Activated T-helper 17 cell treated with anti-CD3 and anti-CD28 coated beads, Interleukin-2, amount 50 U/mL, for 72 hours (primary cell): Measurements from ENCODE around the gene CD209. TPM values are rescaled to one million over a fixed set of nuclear protein-coding genes. Genes with fewer than 3 reads are reported as not detected.

Experiments used
- ATAC-seq: fragments of 150-1000 bp; cut with Tn5 transposase; replicated peaks from 2 replicates; pipeline ENCODE4 v1.10.0; 2021; ENCODE audit warnings: mild to moderate bottlenecking, moderate library complexity
- H3K27ac Mint-ChIP-seq: one replicate; pipeline ENCODE4 v1.8.0; 2022; ENCODE audit warnings: mixed read lengths
- H3K27me3 Mint-ChIP-seq: one replicate; pipeline ENCODE4 v1.8.0; 2022; ENCODE audit warnings: mixed read lengths
- H3K36me3 Mint-ChIP-seq: one replicate; pipeline ENCODE4 v1.8.0; 2022; ENCODE audit warnings: low read depth, mild to moderate bottlenecking, mixed read lengths
- H3K4me1 Mint-ChIP-seq: one replicate; pipeline ENCODE4 v1.8.0; 2022; ENCODE audit warnings: mixed read lengths
- H3K4me3 Mint-ChIP-seq: one replicate; pipeline ENCODE4 v1.8.0; 2022; ENCODE audit warnings: mild to moderate bottlenecking, mixed read lengths
- H3K9me3 Mint-ChIP-seq: one replicate; pipeline ENCODE4 v1.8.0; 2022; ENCODE audit warnings: mixed read lengths
- total RNA-seq, 2 donors: library from RNA; stranded (reverse); gene quantifications; one replicate each; pipeline ENCODE4 v1.2.3, GENCODE V29; 2022

CD209 gene
- total RNA-seq, 2 donors from 2014 or later: not detected

DNA sequence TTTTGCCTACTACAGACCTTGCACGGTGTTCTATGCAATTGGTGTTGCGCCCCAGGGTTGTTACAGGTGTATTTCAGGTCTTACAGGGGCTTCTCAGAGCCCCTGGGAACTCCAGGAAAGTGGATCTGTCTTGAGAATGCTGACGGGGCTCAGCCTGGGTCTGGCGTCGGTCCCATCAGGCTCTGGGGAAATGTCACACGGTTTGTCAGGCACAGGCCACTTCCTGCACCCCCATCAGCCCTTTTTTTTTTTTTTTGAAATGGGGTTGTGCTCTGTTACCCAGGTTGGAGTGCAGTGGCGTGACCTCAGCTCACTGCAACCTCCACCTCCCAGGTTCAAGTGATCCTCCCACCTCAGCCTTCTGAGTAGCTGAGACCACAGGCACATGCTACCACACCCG, 28.7 kb downstream of the CD209 start:
- H3K4me1 Mint-ChIP-seq: no peaks in the 10 kb centered on the region
- H3K36me3 Mint-ChIP-seq: no peaks in the 10 kb centered on the region
- ATAC-seq: no peak

DNA sequence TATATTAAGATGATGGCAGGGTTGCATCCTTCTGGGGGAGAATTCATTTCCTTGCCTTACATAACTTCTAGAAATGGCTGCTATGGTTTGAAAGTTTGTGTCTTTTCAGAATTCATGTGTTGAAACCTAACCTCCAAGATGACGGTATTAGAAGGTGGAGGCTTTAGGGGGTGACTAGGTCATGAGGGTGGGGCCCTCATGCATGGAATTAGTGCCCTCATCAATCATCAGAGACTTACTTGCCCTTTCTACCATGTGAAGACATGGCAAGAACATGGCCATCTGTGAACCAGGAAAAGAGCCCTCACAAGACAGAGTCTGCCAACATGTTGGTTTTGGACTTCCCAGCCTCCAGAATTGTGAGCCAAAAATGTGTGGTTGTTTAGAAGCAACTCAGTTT, 30.6 kb downstream of the CD209 start:
- Mint-ChIP-seq H3K9me3 (no peaks in the 10 kb centered on the region), H3K4me3 (no peak overlapping the region), H3K4me1 (no peaks in the 10 kb centered on the region), H3K36me3 (no peaks in the 10 kb centered on the region), H3K27ac (no peak overlapping the region), H3K27me3 (no peaks in the 10 kb centered on the region)
- no peak for ATAC-seq

More for the DNA sequence above, 28.7 kb downstream of the CD209 start:
- H3K4me3 Mint-ChIP-seq: no peak overlapping the region
- no peaks in the 10 kb centered on the region for H3K9me3 Mint-ChIP-seq
- no peaks in the 10 kb centered on the region for H3K27me3 Mint-ChIP-seq
- no peak overlapping the region for H3K27ac Mint-ChIP-seq

DNA sequence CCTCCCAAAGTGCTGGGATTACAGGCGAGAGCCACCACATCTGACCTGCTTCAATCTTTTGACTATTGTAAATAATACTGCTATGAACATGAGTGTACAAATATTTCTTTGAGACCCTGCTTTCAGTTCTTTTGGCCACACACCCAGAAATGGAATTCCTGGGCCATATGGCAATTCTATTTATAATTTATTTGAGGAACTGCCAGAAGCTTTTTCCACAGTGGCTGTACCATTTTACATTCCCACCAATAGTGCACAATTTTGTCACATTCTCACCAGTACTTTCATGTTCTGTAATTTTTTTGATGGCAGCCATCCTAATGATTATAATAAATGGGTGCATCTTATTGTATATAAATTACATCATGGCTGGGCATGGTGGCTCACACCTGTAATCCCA, 31.7 kb downstream of the CD209 start:
- Mint-ChIP-seq H3K36me3 (no peaks in the 10 kb centered on the region), H3K9me3 (no peaks in the 10 kb centered on the region), H3K4me1 (no peaks in the 10 kb centered on the region), H3K4me3 (no peak overlapping the region), H3K27me3 (no peaks in the 10 kb centered on the region), H3K27ac (no peak overlapping the region)
- ATAC-seq: no peak

DNA sequence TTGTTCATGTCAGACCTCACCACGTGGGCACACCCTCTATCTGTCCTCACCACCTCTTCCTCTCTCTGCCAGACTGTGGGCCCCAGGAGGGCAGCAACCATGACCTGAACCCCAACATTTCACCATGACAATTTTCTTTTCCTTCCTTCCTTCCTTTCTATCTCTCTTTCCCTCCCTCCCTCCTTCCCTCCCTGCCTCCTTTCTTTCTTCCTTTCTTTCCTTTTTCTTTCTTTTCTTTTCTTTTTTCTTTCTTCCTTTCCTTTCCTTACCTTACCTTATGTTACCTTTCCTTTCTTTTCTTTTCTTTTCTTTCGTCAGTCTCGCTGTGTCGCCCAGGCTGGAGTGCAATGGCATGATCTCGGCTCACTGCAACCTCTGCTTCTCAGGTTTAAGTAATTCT, 36.7 kb downstream of the CD209 start:
- no peak overlapping the region for H3K27ac Mint-ChIP-seq
- no peak overlapping the region for H3K4me3 Mint-ChIP-seq
- no peaks in the 10 kb centered on the region for H3K36me3 Mint-ChIP-seq
- ATAC-seq: no peak
- H3K4me1 Mint-ChIP-seq: peaks cover 15% of the 10 kb centered on the region
- no peaks in the 10 kb centered on the region for H3K9me3 Mint-ChIP-seq
- H3K27me3 Mint-ChIP-seq: no peaks in the 10 kb centered on the region

DNA sequence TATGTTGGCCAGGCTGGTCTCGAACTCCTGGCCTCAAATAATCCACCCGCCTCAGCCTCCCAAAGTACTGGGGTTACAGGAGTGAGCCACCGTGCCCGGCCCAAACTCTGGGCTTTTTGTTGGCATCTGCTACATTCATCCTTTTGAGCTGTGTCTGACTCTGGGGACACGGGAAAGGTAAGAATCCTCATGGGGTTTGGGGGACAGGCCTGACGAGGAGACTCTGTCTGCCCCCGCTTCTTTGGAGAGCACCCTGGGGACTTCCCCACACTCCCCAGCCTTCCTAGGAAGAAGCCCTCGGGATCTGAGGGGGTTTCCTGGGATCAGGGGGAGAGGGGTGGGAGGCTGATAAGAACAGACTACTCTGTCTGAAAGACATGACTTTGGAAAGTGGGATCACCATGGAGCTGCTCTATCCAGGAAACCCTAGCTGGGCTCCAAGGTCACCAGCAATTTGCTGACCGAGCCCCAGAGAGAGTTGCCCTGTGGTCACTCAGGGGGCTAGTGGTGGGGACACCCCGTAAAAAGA, 37.3 kb downstream of the CD209 start:
- Mint-ChIP-seq H3K27ac (no peak overlapping the region), H3K4me3 (no peak overlapping the region), H3K36me3 (no peaks in the 10 kb centered on the region), H3K9me3 (no peaks in the 10 kb centered on the region), H3K4me1 (peaks cover 17% of the 10 kb centered on the region), H3K27me3 (no peaks in the 10 kb centered on the region)
- ATAC-seq: no peak

DNA sequence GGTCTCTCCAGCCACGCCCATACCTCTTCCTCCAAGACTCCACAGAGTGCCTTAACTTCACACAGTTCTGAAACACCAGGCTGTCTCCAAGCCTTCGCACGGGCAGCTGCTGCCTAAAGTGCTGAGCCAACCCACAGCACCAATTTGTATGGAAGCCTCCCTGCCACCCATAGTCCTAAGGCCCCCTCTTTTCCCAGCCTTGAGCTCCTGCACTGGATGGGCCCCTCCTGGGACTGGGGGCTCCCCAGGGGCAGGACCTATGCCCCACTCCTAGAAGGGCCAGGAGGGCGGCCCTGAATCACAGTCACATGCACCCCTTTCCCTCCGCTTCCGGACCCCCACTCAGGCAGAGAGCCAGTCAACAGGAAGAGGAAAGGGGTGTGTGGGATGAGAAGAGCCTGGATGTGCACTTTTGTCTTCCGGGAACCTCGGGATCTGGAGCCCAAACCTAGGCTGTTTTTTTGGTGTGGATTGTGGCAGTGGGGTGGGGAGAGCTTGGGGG, 40.3 kb downstream of the CD209 start:
- H3K36me3 Mint-ChIP-seq: no peaks in the 10 kb centered on the region
- H3K27me3 Mint-ChIP-seq: no peaks in the 10 kb centered on the region
- no peaks in the 10 kb centered on the region for H3K9me3 Mint-ChIP-seq
- peak overlapping the region; percentile 71 for H3K27ac Mint-ChIP-seq
- peaks cover 17% of the 10 kb centered on the region for H3K4me1 Mint-ChIP-seq
- ATAC-seq: no peak
- peak overlapping the region; percentile 56 for H3K4me3 Mint-ChIP-seq

DNA sequence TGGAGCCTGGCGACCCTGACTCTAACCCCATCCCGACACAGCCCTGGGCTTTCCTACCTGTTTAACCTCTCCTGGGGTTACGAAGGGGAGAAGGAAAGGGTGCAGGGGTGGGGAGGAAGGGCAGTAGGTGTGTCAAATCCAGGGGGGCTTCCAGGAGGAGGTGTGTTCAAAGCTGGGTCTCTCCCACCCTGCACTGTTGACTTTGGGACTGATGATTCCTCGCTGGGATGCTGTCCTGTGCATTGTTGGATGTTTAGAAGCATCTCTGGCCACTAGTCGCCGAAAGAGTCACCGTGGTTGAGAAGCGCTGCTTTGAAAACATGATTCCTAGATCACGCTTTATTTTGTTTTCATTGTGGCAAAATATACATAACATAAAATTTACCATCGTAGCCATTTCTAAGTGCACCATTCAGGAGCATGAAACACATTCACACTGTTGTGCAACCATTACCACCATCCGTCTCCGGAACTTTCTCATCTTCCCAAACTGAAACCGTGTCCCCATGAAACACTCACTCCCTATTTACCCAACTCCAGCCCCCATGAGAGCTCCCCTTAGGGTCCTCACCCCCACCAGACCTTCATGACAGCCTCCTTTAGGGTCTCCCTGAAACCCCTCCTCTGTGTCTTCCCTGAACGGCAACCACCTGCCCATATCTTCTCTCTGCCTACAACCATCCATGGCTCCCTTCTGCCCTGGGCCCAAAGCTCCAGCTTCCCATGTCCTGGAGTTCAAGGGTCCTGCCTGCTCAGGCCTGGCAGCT, 41.0 kb downstream of the CD209 start:
- Mint-ChIP-seq H3K4me1 (peaks cover 17% of the 10 kb centered on the region), H3K4me3 (peak overlapping the region; percentile 56), H3K27ac (peak overlapping the region; percentile 71), H3K9me3 (no peaks in the 10 kb centered on the region), H3K27me3 (no peaks in the 10 kb centered on the region), H3K36me3 (no peaks in the 10 kb centered on the region)
- ATAC-seq: no peak

DNA sequence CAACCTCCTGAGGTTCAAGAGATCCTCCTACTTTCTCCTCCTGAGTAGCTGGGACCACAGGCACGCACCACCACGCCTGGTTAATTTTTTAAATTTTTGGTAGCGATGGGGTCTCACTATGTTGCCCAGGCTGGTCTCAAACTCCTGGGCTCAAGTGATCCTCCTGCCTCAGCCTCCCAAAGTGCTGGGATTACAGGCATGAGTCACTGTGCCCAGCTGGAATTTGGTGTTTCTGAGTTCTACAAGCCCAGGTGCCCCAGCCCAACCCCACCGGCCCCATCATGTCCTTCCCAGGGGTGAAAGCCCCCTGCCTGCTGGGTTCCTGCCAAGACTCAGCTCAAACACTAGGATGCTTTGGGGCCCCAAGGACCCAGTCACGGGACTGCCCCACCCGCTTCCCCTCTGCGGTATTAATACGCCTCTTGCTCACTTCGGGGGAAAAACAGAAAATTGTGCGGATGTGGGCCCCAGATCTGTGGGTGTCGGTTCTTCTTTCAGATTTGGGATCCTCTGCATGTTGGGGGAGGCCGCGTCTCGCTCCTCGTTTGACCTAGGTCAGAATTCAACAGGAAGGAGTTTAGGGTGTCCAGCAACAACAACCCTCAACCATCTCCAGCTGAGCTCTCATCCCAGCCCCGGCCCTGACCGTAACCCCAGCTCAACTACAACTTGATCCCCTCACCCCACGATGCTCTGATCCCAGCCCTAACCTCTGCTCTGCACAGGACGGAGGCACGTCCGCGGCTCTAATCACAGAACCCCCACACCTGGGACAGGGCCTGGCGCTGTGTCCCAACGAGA, 41.7 kb downstream of the CD209 start:
- H3K27ac Mint-ChIP-seq: peak overlapping the region; percentile 71
- H3K36me3 Mint-ChIP-seq: no peaks in the 10 kb centered on the region
- H3K9me3 Mint-ChIP-seq: no peaks in the 10 kb centered on the region
- H3K4me3 Mint-ChIP-seq: peak overlapping the region; percentile 56
- no peaks in the 10 kb centered on the region for H3K27me3 Mint-ChIP-seq
- H3K4me1 Mint-ChIP-seq: peaks cover 17% of the 10 kb centered on the region
- peak; percentile 96 for ATAC-seq

DNA sequence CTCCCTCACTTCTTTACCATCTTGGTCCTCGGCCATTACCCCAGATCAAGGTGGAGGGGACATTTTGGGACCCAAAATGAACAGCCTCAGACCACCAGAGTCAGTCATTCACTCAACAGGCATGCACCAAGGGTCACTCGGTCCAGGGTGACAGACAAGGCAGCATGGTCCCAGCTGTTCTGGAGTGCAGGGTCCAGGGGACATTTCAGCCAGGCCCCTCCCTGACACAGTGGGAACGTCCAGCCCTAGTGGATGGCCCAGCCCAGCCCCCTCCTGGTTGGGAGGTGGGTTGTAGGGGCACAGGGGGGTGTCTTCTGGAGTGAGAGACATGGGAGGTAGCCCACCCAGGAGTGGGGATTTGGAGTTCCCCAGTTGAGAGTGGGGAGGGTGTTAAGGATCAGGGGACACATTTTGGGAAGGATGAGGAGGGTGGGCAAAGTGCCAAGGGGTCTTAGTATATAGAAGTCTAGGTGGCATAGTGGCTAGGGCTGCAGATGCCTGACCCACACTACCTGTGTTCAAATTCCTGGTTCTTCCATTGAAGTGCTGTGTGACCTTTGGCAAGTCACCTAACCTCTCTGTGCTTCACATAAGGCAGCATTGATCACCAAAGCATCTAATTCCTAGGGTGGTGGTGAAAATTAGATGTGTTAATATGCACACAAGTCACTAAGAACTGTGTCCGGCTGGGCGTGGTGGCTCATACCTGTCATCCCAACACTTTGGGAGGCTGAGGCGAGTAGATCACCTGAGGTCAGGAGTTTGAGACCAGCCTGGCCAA, 42.9 kb downstream of the CD209 start:
- H3K36me3 Mint-ChIP-seq: no peaks in the 10 kb centered on the region
- ATAC-seq: no peak
- no peaks in the 10 kb centered on the region for H3K9me3 Mint-ChIP-seq
- no peak overlapping the region for H3K27ac Mint-ChIP-seq
- peaks cover 25% of the 10 kb centered on the region for H3K4me1 Mint-ChIP-seq
- H3K4me3 Mint-ChIP-seq: no peak overlapping the region
- no peaks in the 10 kb centered on the region for H3K27me3 Mint-ChIP-seq

DNA sequence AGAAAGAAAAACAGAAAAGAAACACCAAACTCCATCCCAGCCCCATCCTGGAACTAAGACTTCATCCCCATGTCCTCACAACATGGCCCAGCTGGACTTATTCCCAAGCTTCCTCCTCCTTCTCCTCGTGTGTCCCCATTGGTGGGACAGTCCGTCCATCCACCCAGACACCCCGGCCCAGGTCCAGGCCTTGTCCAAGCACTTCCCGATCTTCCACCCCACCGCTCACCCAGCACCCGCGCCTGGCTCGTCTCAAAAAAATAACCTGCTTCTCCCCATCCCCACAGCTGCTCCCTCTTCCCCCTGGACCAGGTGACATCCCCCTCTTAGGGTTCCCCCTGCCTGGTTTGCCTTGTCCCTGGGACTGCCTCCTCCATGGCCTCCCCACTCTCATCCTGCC, 44.0 kb downstream of the CD209 start:
- peaks cover 32% of the 10 kb centered on the region for H3K4me1 Mint-ChIP-seq
- H3K4me3 Mint-ChIP-seq: no peak overlapping the region
- H3K27me3 Mint-ChIP-seq: peaks cover 3% of the 10 kb centered on the region
- ATAC-seq: no peak
- no peaks in the 10 kb centered on the region for H3K9me3 Mint-ChIP-seq
- no peaks in the 10 kb centered on the region for H3K36me3 Mint-ChIP-seq
- no peak overlapping the region for H3K27ac Mint-ChIP-seq

DNA sequence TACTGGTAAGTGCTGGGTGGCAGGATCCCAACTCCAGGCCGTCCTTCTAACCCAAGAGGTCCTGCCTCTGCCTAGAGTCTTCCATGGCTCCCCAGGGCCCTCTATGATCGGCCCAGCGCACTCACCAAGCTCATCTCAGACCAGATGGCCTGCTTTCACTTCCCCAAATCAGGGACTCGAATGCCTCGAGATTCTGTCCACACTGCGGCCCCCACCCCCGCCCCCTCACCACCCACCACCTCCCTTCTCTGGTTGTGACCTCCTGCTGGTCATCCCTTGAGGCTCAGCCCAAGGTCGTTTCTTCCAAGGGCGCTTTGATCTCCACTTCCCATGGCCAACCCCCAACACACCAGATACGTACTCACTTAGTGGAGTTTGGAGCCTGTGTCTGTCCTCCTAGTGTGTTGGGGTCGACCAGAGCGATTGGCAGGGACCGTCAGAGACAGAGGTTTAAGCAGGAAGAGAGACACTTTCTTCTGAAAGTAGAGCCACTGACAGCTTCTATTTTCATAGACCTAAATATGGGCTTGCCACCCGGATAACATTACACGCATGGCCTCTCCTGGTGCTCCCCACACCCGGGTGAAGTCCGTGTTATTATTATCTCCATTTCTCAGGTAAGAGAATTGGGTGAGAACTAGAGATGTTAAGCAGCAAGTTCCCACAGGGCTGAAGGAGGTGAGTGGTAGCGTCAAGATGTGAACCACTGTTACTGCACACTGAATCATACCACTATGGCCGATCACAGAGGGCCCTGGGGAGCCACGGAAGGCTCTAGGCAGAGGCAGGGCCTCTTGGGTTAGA, 45.5 kb downstream of the CD209 start, which contains the start of gene FCER2:
TSS of gene FCER2 (minus strand) at position 478 of the 804 bp plus-strand sequence. CDS start 2,371 bp downstream, outside the sequence.
- peaks cover 8% of the 10 kb centered on the region for H3K27me3 Mint-ChIP-seq
- H3K4me3 Mint-ChIP-seq: no peak within 1 kb of the TSS
- no peak for ATAC-seq
- H3K4me1 Mint-ChIP-seq: peaks cover 29% of the 10 kb centered on the region
- H3K9me3 Mint-ChIP-seq: no peaks in the 10 kb centered on the region
- no peaks in the 10 kb centered on the region for H3K36me3 Mint-ChIP-seq
- H3K27ac Mint-ChIP-seq: peak within 1 kb of the TSS; percentile 57

DNA sequence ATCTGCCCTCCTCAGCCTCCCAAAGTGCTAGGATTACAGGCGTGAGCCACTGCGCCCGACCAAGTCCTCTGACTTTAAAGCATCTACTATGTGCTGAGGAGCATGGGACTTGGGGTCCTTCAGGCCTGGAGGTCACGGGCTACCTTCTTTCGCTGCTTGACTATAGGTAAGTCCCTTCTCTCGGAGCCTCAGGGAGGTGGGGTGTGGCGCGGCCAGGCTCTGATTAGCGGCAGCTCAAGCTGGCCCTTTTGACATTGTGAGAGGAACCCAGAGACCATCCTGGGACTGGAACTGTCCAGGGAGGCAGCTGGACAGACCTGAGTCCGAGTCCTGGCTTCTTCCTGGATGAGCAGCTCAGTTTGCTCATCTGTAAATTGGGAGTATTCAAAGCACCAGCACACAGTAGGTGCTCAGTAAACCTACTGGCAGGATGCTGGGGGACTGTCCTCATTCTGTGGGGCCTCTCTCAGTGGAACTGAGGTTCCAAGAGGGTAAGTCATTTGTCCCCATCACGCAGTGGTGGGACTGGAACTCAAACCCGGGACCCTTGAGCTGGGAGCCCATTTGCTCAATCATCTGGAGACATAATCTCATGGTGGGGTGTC, 46.2 kb downstream of the CD209 start:
- no peak for ATAC-seq
- H3K27me3 Mint-ChIP-seq: peaks cover 11% of the 10 kb centered on the region
- H3K9me3 Mint-ChIP-seq: no peaks in the 10 kb centered on the region
- no peak overlapping the region for H3K27ac Mint-ChIP-seq
- no peaks in the 10 kb centered on the region for H3K36me3 Mint-ChIP-seq
- H3K4me1 Mint-ChIP-seq: peaks cover 22% of the 10 kb centered on the region
- H3K4me3 Mint-ChIP-seq: no peak overlapping the region
